HG02943 (cell line): ENCODE measurements around the gene CAV3.
A peak's percentile ranks its signal among the peaks of the same experiment; 100 is the strongest.

Experiments used
- ATAC-seq: cut with Tn5 transposase; IDR thresholded peaks from one replicate; pipeline ENCODE4 v1.9.1; 2021; ENCODE audit warnings: mild to moderate bottlenecking, low read depth, moderate library complexity; ENCODE audit not compliant: unreplicated experiment

Gene CAV3

GRCh38 chr3:8759038-8759707 lies 25.6 kb downstream of the CAV3 start:
- no peak for ATAC-seq

- no peak for ATAC-seq
Observed at GRCh38 chr3:8760091-8760490, 26.5 kb downstream of the CAV3 start.

GRCh38 chr3:8760506-8760905 lies 26.9 kb downstream of the CAV3 start:
- ATAC-seq: no peak

- no peak for ATAC-seq
Observed at GRCh38 chr3:8761866-8762265, 28.3 kb downstream of the CAV3 start.

GRCh38 chr3:8762607-8763377 lies 29.2 kb downstream of the CAV3 start:
- ATAC-seq: no peak

GRCh38 chr3:8764528-8764927 lies 30.9 kb downstream of the CAV3 start:
- ATAC-seq: no peak

- no peak for ATAC-seq
Observed at GRCh38 chr3:8765528-8765927, 31.9 kb downstream of the CAV3 start.

- no peak for ATAC-seq
Observed at GRCh38 chr3:8766148-8766547, 32.5 kb downstream of the CAV3 start.

- no peak for ATAC-seq
Observed at GRCh38 chr3:8767256-8767666, 33.7 kb downstream of the CAV3 start.

GRCh38 chr3:8767667-8768363 lies 34.2 kb downstream of the CAV3 start:
- ATAC-seq: peak; percentile 53

- peak; percentile 22 for ATAC-seq
Observed at GRCh38 chr3:8768364-8769087, 34.9 kb downstream of the CAV3 start.

- ATAC-seq: peak; percentile 69
Observed at GRCh38 chr3:8769088-8769822, 35.7 kb downstream of the CAV3 start, which contains the start of gene OXTR. Gene OXTR (minus strand): TSS chr3:8769613. CDS start chr3:8768187, 1,426 bp downstream.

GRCh38 chr3:8773941-8774542 lies 40.4 kb downstream of the CAV3 start:
- ATAC-seq: no peak

GRCh38 chr3:8775181-8775580 lies 41.6 kb downstream of the CAV3 start:
- ATAC-seq: no peak

GRCh38 chr3:8775602-8776001 lies 42.0 kb downstream of the CAV3 start:
- no peak for ATAC-seq

- no peak for ATAC-seq
Observed at GRCh38 chr3:8776406-8776805, 42.8 kb downstream of the CAV3 start.

- ATAC-seq: no peak
Observed at GRCh38 chr3:8777201-8777977, 43.8 kb downstream of the CAV3 start.

GRCh38 chr3:8777978-8778267 lies 44.3 kb downstream of the CAV3 start:
- ATAC-seq: no peak

GRCh38 chr3:8778475-8778874 lies 44.9 kb downstream of the CAV3 start:
- no peak for ATAC-seq
